Measurements from ENCODE around the gene PSMC4. TPM values are rescaled to one million over a fixed set of nuclear protein-coding genes. Genes with fewer than 3 reads are reported as not detected.
A peak's percentile ranks its signal among the peaks of the same experiment; 100 is the strongest.

The PSMC4 gene
- total and polyA plus RNA-seq, 2 experiments from 2014 or later = 113 to 137 TPM

DNA sequence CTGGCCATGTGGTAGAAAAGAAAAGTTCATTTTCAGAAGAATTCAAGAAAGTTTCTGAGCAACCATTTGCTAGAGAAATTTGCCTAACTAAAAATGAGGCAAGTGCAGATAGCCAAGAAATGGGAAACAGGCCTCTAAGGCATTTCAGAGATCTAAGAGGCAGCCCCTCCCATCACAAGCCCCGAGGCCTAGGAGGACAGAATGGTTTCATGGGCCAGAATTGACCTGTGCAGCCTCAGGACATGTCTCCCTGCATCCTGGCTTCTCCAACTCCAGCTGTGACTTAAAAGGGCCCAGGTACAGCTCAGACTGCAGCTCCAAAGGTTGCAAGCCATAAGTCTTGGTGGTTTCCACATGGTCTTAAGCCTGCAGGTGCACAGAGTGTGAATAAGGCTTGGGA lies 22.6 kb downstream of the PSMC4 start:
- Histone ChIP-seq H4K20me1 (ENCODE audit: insufficient read depth) (no peaks in the 10 kb centered on the region), H3K9me2 (ENCODE audit: insufficient read depth) (no peaks in the 10 kb centered on the region), H3K4me3 (no peak overlapping the region), H3K27me3 (replicated peaks; ENCODE audit: insufficient read depth) (no peaks in the 10 kb centered on the region), H3K9ac (no peak overlapping the region), H3F3A (ENCODE audit: insufficient read depth) (peaks cover 13% of the 10 kb centered on the region), H3K79me2 (ENCODE audit: insufficient read depth) (peaks cover 60% of the 10 kb centered on the region), H2AFZ (no peak overlapping the region), H3K4me1 (ENCODE audit: insufficient read depth) (peaks cover 18% of the 10 kb centered on the region), H3K27ac (no peak overlapping the region), H3K9me3 (ENCODE audit: low read depth) (no peaks in the 10 kb centered on the region), H3K4me2 (ENCODE audit: unreplicated experiment) (no peak overlapping the region), H3K36me3 (ENCODE audit: low read depth) (no peaks in the 10 kb centered on the region)
- no peak for DNase-seq
- TF ChIP-seq EZH2 (IDR thresholded peaks at IDR 0.05; ENCODE audit: insufficient read depth, poor library complexity, severe bottlenecking) (no peak), EZH2phosphoT487 (IDR thresholded peaks at IDR 0.05; ENCODE audit: insufficient read depth, low read depth) (no peak)
- WGBS, 2 experiments (ENCODE audit: low coverage in 1 of 2, low lambda C conversion rate in 2 of 2, missing lambda C conversion rate in 2 of 2) = 93 to 95% methylated on average over 1 of the region's 1 CpG
- in situ Hi-C loops (cut with MboI) = no loop called here

- Histone ChIP-seq H3F3A (ENCODE audit: insufficient read depth) (peaks cover 13% of the 10 kb centered on the region), H3K79me2 (ENCODE audit: insufficient read depth) (peaks cover 55% of the 10 kb centered on the region), H3K9me3 (ENCODE audit: low read depth) (no peaks in the 10 kb centered on the region), H3K27ac (no peak overlapping the region), H3K27me3 (replicated peaks; ENCODE audit: insufficient read depth) (no peaks in the 10 kb centered on the region), H3K9ac (no peak overlapping the region), H3K4me1 (ENCODE audit: insufficient read depth) (peaks cover 24% of the 10 kb centered on the region), H3K36me3 (ENCODE audit: low read depth) (no peaks in the 10 kb centered on the region), H2AFZ (no peak overlapping the region), H4K20me1 (ENCODE audit: insufficient read depth) (no peaks in the 10 kb centered on the region), H3K9me2 (ENCODE audit: insufficient read depth) (no peaks in the 10 kb centered on the region), H3K4me3 (no peak overlapping the region), H3K4me2 (ENCODE audit: unreplicated experiment) (no peak overlapping the region)
- in situ Hi-C loops (cut with MboI) = no loop called here
- TF ChIP-seq EZH2phosphoT487 (IDR thresholded peaks at IDR 0.05; ENCODE audit: insufficient read depth, low read depth) (no peak), EZH2 (IDR thresholded peaks at IDR 0.05; ENCODE audit: insufficient read depth, poor library complexity, severe bottlenecking) (no peak)
- no peak for DNase-seq
These were observed 23.4 kb downstream of the PSMC4 start for GRCh38 chr19:39994361-39994760.

DNA sequence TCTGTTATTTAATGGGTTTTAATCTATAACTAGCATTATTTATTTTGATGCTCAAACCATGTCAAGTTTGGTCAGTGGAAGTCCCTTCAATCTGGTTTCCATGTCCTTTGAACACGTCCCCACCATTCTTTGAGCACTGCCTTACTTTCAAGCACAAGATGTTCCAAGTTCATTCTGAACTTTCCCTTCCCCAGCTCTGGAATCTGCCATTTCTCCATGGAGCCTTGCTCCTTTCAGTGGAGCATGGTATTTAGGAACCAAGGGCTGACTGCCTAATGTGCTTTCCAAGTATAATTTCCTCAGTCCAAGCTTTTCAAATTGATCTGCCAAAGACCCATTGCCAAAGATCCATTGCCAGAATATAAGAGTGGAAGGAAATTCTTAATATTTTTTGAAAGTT lies 24.8 kb downstream of the PSMC4 start:
- in situ Hi-C loops (cut with MboI) = no loop called here
- WGBS, 2 experiments (ENCODE audit: low coverage in 1 of 2, low lambda C conversion rate in 2 of 2, missing lambda C conversion rate in 2 of 2) = 6 to 18% methylated on average over 1 of the region's 1 CpG
- DNase-seq = no peak

DNA sequence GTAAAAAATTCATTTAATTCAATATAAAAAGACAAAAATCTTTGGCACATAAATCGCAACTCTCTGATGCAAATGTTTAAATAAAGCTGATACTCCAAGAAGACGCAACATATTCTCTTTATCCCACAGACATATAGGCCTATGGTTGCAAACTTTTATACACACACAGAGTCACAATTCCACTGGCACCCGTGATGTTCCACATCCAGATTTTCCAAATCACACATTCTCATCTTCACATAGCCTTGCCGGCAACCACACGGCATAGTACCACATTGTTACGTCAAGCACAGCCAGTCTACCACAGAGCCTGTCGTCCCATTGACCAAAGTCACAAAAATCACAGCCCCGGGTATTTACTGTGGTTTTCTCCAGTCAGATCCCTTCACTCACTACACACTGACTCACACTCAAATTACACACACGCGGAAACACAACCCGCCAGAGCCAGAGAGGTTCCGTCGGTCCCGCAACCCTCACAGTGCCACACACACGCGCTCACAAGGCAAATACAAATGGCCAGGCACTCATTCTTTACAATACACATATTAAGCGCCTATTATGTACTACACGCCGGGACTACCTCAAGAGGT lies 25.3 kb downstream of the PSMC4 start:
- TF ChIP-seq EZH2phosphoT487 (IDR thresholded peaks at IDR 0.05; ENCODE audit: insufficient read depth, low read depth) (no peak), EZH2 (IDR thresholded peaks at IDR 0.05; ENCODE audit: insufficient read depth, poor library complexity, severe bottlenecking) (no peak)
- Histone ChIP-seq H3K9ac (peak overlapping the region; percentile 88), H3K4me2 (ENCODE audit: unreplicated experiment) (peak overlapping the region; percentile 78), H3K4me1 (ENCODE audit: insufficient read depth) (peaks cover 24% of the 10 kb centered on the region), H3K36me3 (ENCODE audit: low read depth) (no peaks in the 10 kb centered on the region), H3K9me3 (ENCODE audit: low read depth) (no peaks in the 10 kb centered on the region), H3K9me2 (ENCODE audit: insufficient read depth) (no peaks in the 10 kb centered on the region), H3K79me2 (ENCODE audit: insufficient read depth) (peaks cover 37% of the 10 kb centered on the region), H2AFZ (peak overlapping the region; percentile 95), H3K4me3 (peak overlapping the region; percentile 80), H3F3A (ENCODE audit: insufficient read depth) (peaks cover 10% of the 10 kb centered on the region), H4K20me1 (ENCODE audit: insufficient read depth) (no peaks in the 10 kb centered on the region), H3K27me3 (replicated peaks; ENCODE audit: insufficient read depth) (no peaks in the 10 kb centered on the region), H3K27ac (peak overlapping the region; percentile 89)
- in situ Hi-C loops (cut with MboI) = no loop called here
- DNase-seq = peak; percentile 74
- WGBS, 2 experiments (ENCODE audit: low coverage in 1 of 2, low lambda C conversion rate in 2 of 2, missing lambda C conversion rate in 2 of 2) = 8 to 9% methylated on average over 19 of the region's 19 CpGs

More for the DNA sequence above, 24.8 kb downstream of the PSMC4 start:
- H2AFZ ChIP-seq = peak overlapping the region; percentile 95; the same call in 1 of the 2 replicates
- peak overlapping the region; percentile 88 for H3K9ac ChIP-seq
- H3K4me2 ChIP-seq (ENCODE audit: unreplicated experiment) = peak overlapping the region; percentile 78
- peaks cover 24% of the 10 kb centered on the region for H3K4me1 ChIP-seq (ENCODE audit: insufficient read depth)
- H3K4me3 ChIP-seq = peak overlapping the region; percentile 80
- H3K79me2 ChIP-seq (ENCODE audit: insufficient read depth) = peaks cover 41% of the 10 kb centered on the region
- H3K27me3 ChIP-seq (replicated peaks; ENCODE audit: insufficient read depth) = no peaks in the 10 kb centered on the region
- no peak for TF ChIP-seq EZH2 (IDR thresholded peaks at IDR 0.05; ENCODE audit: insufficient read depth, poor library complexity, severe bottlenecking)
- TF ChIP-seq EZH2phosphoT487 (IDR thresholded peaks at IDR 0.05; ENCODE audit: insufficient read depth, low read depth) = no peak
- H3K9me2 ChIP-seq (ENCODE audit: insufficient read depth) = no peaks in the 10 kb centered on the region
- H3F3A ChIP-seq (ENCODE audit: insufficient read depth) = peaks cover 10% of the 10 kb centered on the region
- no peaks in the 10 kb centered on the region for H3K9me3 ChIP-seq (ENCODE audit: low read depth)
- H3K36me3 ChIP-seq (ENCODE audit: low read depth) = no peaks in the 10 kb centered on the region
- H3K27ac ChIP-seq = peak overlapping the region; percentile 89
- no peaks in the 10 kb centered on the region for H4K20me1 ChIP-seq (ENCODE audit: insufficient read depth)

All from GM23248 (cell line).